DOHH2 (cell line): ENCODE results near the gene PIAS1.

ENCODE experiments used
- EZH2phosphoT487 ChIP-seq: fragments of 200-600 bp; sonication (generic); IDR thresholded peaks from 2 replicates; pipeline ENCODE4 v1.6.1; 2017; ENCODE audit warnings: borderline replicate concordance, mild to moderate bottlenecking, antibody characterized with exemption, low read length, moderate library complexity, mixed read lengths
- TF ChIP-seq, protein P1 (sequence below): fragments of 200-600 bp; sonication (generic); IDR thresholded peaks from one replicate; pipeline ENCODE4 v1.5.1; 2014; ENCODE audit warnings: antibody characterized with exemption, mild to moderate bottlenecking, low read depth, low read length; ENCODE audit not compliant: poor library complexity, severe bottlenecking

DNA sequence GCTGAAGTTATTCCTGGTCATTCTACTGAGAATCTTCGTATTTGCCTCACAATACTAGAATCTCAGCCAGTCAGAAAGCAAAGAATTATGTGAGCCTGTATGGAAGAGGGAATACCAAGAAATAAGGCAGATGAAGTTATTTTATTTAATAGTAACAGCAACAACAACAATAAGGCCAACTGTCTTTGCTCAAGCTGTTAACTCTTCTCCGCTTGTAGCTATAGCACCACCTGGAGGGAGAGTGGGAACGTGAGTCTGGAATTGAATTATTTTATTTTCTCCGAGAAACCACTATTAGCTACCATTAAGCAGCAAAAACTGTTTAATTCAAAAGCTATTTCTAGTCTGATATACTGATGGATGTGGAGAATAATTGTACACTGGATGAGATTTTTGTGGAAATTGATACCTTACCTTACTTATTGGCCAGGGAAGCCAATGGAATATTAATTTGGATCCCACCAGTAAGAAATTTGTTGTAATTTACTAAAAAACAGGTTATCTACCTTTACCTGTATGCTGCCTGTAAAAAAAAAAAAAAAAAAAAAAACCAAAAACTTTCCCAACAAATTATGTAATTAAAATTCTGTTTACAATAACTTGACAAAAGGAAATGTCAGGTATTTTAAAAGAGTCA lies 100.9 kb downstream of the PIAS1 start:
- no peak for TF ChIP-seq EZH2phosphoT487
- TF ChIP-seq, protein P1, sequence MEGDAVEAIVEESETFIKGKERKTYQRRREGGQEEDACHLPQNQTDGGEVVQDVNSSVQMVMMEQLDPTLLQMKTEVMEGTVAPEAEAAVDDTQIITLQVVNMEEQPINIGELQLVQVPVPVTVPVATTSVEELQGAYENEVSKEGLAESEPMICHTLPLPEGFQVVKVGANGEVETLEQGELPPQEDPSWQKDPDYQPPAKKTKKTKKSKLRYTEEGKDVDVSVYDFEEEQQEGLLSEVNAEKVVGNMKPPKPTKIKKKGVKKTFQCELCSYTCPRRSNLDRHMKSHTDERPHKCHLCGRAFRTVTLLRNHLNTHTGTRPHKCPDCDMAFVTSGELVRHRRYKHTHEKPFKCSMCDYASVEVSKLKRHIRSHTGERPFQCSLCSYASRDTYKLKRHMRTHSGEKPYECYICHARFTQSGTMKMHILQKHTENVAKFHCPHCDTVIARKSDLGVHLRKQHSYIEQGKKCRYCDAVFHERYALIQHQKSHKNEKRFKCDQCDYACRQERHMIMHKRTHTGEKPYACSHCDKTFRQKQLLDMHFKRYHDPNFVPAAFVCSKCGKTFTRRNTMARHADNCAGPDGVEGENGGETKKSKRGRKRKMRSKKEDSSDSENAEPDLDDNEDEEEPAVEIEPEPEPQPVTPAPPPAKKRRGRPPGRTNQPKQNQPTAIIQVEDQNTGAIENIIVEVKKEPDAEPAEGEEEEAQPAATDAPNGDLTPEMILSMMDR, result peak; percentile 71
